GM19025 (cell line): ENCODE results near the gene NCOA1.

Experiments
- ATAC-seq: cut with Tn5 transposase; IDR thresholded peaks from one replicate; pipeline ENCODE4 v1.9.1; 2021; ENCODE audit warnings: mild to moderate bottlenecking, low read depth, moderate library complexity; ENCODE audit not compliant: unreplicated experiment

The NCOA1 gene

DNA sequence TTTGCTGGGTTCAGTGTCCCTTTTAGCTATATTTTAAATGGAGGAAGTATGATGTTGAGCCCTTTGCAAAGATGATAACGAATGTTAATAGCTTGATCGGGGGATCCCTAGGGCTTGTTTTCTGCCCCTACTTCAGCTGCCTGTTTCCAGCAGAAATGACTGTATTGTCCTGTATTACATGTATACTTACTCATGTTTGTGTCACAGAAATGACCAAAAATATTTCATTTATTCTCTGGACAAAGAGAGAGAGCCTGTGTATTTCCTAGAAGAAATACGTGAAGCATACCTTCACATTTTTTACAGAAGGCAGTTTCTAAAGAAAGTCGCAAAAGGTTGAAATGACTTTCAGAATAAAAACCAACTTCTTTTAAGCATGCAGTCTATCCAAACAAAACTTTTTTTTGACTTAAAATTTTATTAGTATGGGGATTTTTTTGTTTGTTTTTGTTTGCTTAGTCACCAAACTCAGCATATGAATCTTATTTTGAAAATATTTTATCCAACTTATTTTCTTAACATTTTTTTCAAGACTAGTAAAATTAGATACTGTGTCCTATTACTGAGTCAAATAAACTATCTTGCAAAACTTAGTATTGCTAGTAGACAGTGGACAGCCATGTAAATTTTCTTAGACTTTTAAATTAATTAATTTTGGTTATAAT, 233.2 kb downstream of the NCOA1 start:
- no peak for ATAC-seq

DNA sequence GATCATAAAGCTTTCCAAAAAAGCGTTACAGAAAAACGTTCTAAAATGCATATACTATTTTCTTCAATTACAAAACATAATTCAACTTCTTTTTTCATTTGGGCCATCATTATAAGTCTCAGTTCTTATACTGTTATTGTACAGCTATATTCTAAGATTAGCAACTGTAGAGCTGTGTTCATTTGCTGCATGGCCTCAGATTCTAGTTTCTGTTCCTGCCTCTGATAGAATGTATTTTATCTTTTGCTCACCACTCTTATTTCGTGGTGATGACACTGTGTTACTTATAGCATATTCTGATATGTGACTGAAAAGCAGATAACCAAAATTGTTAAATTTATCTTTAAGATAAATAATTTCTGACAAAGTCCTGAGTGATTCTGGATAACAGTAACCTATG, 234.9 kb downstream of the NCOA1 start:
- ATAC-seq: no peak

DNA sequence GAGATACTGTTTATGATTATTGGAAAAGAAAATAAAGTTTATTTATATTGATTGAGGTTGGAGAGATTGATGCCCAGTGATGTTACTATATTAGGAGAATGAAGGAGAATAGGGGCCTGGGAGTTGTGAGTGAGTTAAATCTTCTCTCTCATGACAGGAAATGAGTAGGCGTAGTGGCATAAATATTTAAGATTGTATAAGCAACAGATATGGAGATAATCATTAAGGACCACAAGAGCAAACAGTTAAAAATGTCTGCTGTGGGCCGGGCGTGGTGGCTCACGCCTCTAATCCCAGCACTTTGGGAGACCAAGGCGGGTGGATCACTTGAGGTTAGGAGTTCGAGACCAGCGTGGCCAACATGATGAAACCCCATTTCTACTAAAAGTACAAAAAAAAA, 239.4 kb downstream of the NCOA1 start:
- ATAC-seq: no peak

DNA sequence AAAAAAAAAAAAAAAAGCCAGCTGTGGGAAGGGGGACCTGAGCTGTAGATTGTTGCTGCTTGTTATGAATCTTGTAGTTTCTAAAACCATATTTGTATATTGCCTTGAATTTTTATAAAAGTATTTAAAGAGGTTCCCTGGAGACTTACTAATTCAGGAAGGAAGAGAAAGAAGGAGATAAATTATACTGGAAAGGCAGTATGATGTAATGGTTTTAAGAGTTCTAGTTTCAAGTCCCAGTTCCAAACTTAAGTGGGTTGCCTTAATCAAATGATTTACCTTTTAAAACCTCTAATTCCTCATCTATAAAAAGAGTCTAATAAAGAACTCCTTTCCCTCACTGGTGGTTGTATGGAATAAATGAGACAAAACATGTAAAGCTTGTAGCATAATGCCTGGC, 240.0 kb downstream of the NCOA1 start:
- no peak for ATAC-seq

GRCh38 chr2:24731923-24732322, 240.9 kb downstream of the NCOA1 start:
- ATAC-seq: no peak

DNA sequence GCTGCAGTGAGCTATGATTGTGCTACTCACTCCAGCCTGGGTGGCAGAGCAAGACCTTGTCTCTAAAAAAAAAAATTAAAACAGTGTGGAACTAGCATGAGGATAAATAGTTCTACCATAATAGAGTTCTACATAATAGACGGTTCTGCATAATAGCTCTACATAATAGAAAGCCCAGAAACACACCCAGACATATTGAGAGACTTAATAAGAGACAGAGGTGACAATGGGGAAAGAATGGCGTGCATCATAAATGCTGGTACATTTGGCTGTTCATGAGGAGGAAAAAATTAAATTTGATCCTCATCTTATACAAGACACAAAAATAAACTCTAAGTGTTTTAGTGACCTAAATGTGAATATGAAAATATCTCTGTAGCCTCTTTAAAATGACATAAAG, 243.7 kb downstream of the NCOA1 start:
- ATAC-seq: no peak

- ATAC-seq: no peak
Measured at GRCh38 chr2:24739354-24740025, 248.4 kb downstream of the NCOA1 start.

DNA sequence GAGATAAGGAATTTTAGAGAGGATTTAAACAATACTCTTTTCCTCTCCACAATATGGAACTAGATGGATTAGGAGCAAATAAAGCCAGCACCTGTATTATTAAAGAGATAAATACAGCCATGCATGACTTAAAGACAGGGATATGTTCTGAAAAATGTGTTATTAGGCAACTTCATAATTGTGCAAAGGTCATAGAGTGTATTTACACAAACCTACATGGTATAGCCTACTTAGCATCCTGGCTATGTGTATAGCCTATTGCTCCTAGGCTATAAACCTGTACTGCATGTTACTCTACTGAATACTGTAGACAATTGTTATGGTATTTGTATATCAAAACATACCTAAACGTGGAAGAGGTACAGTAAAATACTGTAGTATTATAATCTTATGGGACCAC, 249.1 kb downstream of the NCOA1 start:
- ATAC-seq: no peak

GRCh38 chr2:24742730-24743129, 251.7 kb downstream of the NCOA1 start:
- no peak for ATAC-seq

- ATAC-seq: no peak
Measured at GRCh38 chr2:24743924-24744323, 252.9 kb downstream of the NCOA1 start.

DNA sequence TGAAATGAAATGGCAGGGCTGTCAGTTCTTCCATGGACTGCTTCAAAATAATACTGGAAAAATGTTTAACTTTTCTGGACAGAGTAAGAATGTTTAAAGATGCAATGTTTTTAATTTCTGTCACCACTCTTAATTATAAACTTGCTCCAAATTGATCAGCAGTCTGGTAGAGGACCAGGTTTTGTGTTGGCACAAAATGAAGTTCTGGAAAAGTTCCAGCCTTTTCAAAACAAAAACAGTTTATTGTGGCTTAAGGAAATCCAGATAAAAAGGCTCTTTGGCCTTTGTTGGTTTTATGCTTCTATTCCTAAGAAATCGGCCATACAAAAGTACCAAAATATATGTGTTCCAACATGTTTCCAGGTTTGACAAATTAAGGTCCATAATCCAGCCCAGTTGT, 253.3 kb downstream of the NCOA1 start:
- no peak for ATAC-seq

DNA sequence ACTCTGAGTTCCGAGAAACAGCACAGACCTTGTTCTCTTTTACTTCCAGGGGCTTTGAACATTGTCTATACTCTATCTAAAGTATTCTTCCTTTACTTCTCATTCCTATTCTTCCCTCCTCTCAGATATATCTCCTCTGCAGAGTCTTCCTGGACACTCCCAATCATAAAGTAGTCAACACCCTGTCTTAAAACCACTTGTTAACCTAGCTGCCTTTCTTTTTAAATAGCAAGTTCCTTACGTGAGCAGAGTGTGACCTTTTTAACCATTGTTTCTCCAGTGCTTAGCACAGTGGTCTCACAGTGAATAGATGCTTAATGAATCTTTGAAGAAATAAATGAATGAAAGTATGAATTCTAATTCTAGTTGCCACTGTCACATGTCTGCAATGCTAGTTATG, 254.8 kb downstream of the NCOA1 start:
- no peak for ATAC-seq

- no peak for ATAC-seq
Measured at GRCh38 chr2:24747299-24747698, 256.2 kb downstream of the NCOA1 start.

DNA sequence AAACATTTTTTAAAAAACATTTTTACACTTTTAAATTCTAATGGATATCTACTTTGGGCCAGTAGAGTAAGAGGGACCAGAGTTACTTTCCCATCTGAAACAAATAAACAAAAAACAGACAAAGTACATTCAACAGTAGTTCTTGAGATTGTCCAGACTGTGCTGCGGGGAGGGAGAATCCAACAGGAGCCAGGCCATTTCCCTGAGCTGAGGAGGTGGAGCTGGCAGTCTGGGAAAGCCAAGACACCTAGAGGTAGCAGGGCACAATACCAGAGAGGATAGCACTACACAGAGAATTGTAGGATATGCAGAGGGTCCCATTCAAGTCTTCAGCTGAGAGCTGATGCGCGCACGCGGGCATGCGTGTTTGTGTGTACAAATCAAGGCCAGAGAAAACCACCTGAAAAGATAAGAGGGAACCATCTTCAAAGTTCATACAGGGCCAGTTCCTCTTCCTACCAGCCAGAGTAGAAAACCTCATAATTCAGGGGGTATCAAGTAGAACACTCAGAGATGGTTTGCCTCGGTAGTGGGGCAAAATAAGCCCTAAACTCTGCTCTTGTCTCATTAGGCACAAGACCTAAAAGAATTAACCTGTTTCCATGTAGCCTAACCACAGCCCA, 258.1 kb downstream of the NCOA1 start:
- no peak for ATAC-seq

DNA sequence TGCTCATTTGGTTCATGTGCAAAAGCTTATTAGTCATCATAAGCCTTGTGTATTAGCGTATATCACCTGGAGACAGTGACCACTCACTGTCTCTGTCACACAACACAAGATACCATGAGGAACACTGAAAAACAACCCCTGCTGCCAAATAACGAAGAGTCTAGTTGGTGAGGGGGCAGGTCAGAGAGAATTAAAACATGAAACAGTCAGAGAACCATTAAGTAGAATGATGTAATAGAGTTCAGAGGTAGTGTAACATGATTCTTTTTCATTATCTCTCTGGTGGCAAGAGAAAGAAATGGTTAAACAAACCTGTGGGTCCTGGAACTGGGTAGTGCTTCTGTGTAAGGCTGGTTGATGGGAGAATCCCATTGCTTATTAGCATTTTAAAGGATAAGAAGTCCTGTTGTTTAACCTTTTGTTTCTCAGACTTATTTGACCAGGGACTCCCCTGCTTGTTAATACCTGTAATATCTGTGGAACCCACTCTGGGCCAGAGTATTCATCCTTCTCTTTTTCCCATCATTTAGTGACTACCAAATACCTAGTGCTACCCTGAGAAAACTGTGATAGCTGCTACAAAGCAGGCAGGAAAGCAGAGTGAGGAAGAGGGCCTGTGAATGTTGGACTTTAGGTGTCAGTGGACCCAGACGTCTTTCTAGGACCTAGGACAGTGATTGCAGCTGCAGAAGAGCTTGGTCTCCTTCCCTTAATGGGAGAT, 264.1 kb downstream of the NCOA1 start:
- no peak for ATAC-seq

GRCh38 chr2:24756789-24757188, 265.7 kb downstream of the NCOA1 start:
- no peak for ATAC-seq

DNA sequence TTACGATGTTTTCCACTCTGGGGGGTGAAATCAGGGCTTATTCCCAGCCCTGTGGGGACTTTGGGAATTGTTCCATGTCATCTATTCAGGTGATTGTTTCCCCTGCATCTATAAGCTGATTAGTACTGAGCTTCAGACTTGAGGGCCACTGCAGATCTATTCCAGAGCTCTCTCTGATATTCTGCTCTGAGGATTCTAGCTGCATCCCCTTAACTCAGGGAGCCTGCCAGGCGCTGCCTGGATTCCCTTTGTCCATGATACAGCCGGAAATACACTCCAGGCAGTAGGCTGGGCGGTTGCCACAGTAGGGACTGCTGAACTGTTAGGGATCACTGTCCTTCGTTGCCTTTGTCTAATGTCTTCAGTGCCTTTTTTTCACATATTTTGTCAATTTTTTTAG, 270.8 kb downstream of the NCOA1 start:
- ATAC-seq: no peak

- no peak for ATAC-seq
Measured at GRCh38 chr2:24762518-24762917, 271.5 kb downstream of the NCOA1 start.

DNA sequence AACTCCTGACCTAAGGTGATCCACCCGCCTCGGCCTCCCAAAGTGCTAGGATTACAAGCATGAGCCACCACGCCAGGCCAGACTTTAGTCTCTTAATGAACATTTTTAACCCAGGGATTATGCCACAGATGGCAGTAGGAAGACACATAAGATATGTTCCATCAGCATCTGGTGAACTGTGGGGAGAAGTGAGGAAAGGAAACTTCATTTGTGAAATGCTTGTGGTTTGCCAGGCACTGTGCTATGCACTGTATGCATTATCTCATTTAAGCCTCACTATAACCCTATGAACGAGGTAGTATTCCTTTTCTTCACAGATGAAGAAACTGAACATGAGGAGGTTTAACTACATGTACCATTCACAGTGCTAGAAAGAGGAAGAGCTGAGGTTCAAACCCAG, 272.8 kb downstream of the NCOA1 start:
- ATAC-seq: no peak

GRCh38 chr2:24766609-24767008, 275.6 kb downstream of the NCOA1 start:
- ATAC-seq: no peak

- no peak for ATAC-seq
Measured at GRCh38 chr2:24768013-24768412, 277.0 kb downstream of the NCOA1 start.
